Adrenal gland (tissue), 5 donors: ENCODE measurements around the gene SIRPB2.

ENCODE experiments used
- CTCF ChIP-seq, 6 experiments: fragments of 450-650 bp in 4 of 6; fragments of 200-600 bp in 2 of 6; sonication (generic) in 1 of 6; IDR thresholded peaks; 1 replicate in 5 of 6; 2 replicates in 1 of 6; pipeline versions ENCODE4 v1.5.1 to v1.8.0; 2016 to 2021; ENCODE audit warnings: antibody characterized with exemption in 6 of 6, mild to moderate bottlenecking in 2 of 6, moderate library complexity in 1 of 6
- POLR2A ChIP-seq, 2 donors: fragments of 450-650 bp; IDR thresholded peaks; one replicate each; pipeline ENCODE4 v1.6.1; 2017; ENCODE audit warnings: antibody characterized with exemption in 2 of 2, mild to moderate bottlenecking in 2 of 2, moderate library complexity in 1 of 2
- donor health status: DM: no; HTN: no; CAD: no.

GRCh38 chr20:1537731-1538058 lies 46.5 kb upstream of the SIRPB2 start:
- TF ChIP-seq CTCF (IDR thresholded peaks at IDR 0.05) = no peak
- no peak for TF ChIP-seq POLR2A (IDR thresholded peaks at IDR 0.05)
